IPS DF 6.9 (cell line): ENCODE data around the gene BEST3.
"Not testable (repeated sequence)": the region's sequence is repeated elsewhere in the genome, so short reads cannot be mapped to it uniquely, and the experiment has no call there.

Experiments used
- DNase-seq: peaks from one replicate; pipeline ENCODE4 v3.0.0-alpha.2; 2013; ENCODE audit warnings: low read depth, low spot score
- H3K27ac ChIP-seq: one replicate; pipeline ENCODE4 v1.5.1; 2013; ENCODE audit warnings: low read length, control low read depth
- H3K27me3 ChIP-seq: 2 replicates; pipeline ENCODE4 v1.6.1; 2013; ENCODE audit warnings: mild to moderate bottlenecking, low read length; ENCODE audit not compliant: control insufficient read depth, insufficient read depth
- H3K36me3 ChIP-seq: 2 replicates; pipeline ENCODE4 v1.6.1; 2013; ENCODE audit warnings: low read length; ENCODE audit not compliant: control insufficient read depth, insufficient read depth
- H3K4me1 ChIP-seq: 2 replicates; pipeline ENCODE4 v1.6.1; 2013; ENCODE audit warnings: low read length; ENCODE audit not compliant: control insufficient read depth, insufficient read depth
- H3K4me3 ChIP-seq: 2 replicates; pipeline ENCODE4 v1.5.1; 2013; ENCODE audit warnings: mild to moderate bottlenecking, low read length
- H3K9me3 ChIP-seq: 2 replicates; pipeline ENCODE4 v1.6.1; 2013; ENCODE audit warnings: low read length, inconsistent platforms; ENCODE audit not compliant: control insufficient read depth, insufficient read depth
- WGBS: extraction: QIAGEN DNeasy Blood & Tissue Kit; methylation state at CpG from one replicate; pipeline ENCODE4 v1.1.7; 2013; ENCODE audit warnings: mixed read lengths, missing lambda C conversion rate; ENCODE audit not compliant: insufficient read length, insufficient coverage; 5-methylcytosine and 5-hydroxymethylcytosine counted together

The BEST3 gene

GRCh38 chr12:69623970-69624369 lies 75.1 kb downstream of the BEST3 start:
- no peaks in the 10 kb centered on the region for H3K4me1 ChIP-seq
- no peaks in the 10 kb centered on the region for H3K27me3 ChIP-seq
- no peak overlapping the region for H3K27ac ChIP-seq
- H3K36me3 ChIP-seq = no peaks in the 10 kb centered on the region
- H3K4me3 ChIP-seq = no peak overlapping the region
- no peak for DNase-seq
- no peaks in the 10 kb centered on the region for H3K9me3 ChIP-seq
- no CpG with 5 or more reads among the region's 13 CpGs for WGBS

DNA sequence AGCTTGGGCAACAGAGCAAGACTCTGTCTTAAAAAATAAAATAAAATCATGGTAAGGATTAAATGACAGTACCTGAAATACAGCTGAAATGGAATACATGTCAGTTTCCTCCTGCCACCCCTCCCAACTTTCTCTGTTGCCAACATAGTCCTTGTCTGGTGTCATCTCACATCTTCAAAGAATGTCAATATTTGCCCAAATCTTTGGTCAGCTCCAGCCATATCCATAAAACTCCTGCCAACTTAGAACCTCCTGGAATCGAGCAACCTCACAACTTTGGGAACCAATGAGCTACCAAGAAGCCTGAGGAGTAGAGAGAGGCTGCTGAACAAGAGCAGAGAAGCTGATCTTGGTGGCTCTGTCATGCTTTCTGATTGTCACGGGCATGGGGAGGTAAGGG lies 77.6 kb downstream of the BEST3 start:
- no peaks in the 10 kb centered on the region for H3K36me3 ChIP-seq
- no peaks in the 10 kb centered on the region for H3K27me3 ChIP-seq
- H3K4me3 ChIP-seq = no peak overlapping the region
- H3K4me1 ChIP-seq = no peaks in the 10 kb centered on the region
- no peak for DNase-seq
- WGBS = no CpG with 5 or more reads among the region's 2 CpGs
- no peak overlapping the region for H3K27ac ChIP-seq
- no peaks in the 10 kb centered on the region for H3K9me3 ChIP-seq

GRCh38 chr12:69620921-69621320 lies 78.2 kb downstream of the BEST3 start:
- Histone ChIP-seq H3K36me3 (no peaks in the 10 kb centered on the region), H3K9me3 (no peaks in the 10 kb centered on the region), H3K4me3 (no peak overlapping the region), H3K27ac (no peak overlapping the region), H3K27me3 (no peaks in the 10 kb centered on the region), H3K4me1 (no peaks in the 10 kb centered on the region)
- WGBS = no CpG with 5 or more reads among the region's 2 CpGs
- no peak for DNase-seq

DNA sequence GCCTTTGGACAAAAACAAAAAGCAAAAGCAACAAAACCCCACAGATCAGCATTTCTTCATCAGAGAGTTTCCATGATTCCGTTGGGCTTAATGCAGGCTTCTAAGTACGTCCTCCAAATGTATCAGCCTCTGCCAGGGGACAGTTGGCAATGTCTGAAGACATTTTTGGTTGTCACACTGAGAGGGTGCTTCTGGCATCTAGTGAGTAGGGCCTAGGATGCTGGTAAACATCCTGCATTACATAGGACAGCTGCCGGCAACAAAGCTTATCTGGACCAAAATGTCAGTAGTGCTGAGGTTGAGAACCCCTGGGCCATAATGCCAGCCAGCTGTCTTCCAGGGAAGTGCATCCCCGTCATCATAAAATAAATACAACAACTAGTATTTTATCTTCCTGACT lies 79.0 kb downstream of the BEST3 start:
- no peak for DNase-seq
- Histone ChIP-seq H3K27me3 (no peaks in the 10 kb centered on the region), H3K27ac (no peak overlapping the region), H3K9me3 (no peaks in the 10 kb centered on the region), H3K4me3 (no peak overlapping the region), H3K36me3 (no peaks in the 10 kb centered on the region), H3K4me1 (no peaks in the 10 kb centered on the region)
- no CpG with 5 or more reads among the region's 4 CpGs for WGBS

DNA sequence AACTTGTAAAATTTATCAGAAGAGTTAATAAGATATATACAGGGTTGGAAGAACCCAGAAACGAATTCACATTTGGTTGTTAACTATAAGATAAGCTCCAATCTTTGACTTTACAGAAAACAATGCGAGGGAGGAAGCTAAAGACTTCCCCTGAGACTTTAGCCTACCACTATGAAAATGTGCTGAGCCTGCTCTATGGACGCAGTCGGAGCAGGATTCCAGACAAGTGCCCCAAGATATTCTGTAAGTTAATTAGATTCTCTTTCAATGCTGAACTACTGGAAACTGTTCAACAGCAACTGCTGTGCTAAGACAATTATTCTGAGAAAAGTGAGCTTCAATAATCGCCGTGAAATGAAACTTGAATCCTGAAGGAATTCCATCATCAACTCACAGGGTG lies 80.1 kb downstream of the BEST3 start:
- no peaks in the 10 kb centered on the region for H3K36me3 ChIP-seq
- no CpG with 5 or more reads among the region's 6 CpGs for WGBS
- no peak for DNase-seq
- no peaks in the 10 kb centered on the region for H3K9me3 ChIP-seq
- no peak overlapping the region for H3K4me3 ChIP-seq
- H3K27me3 ChIP-seq = no peaks in the 10 kb centered on the region
- no peaks in the 10 kb centered on the region for H3K4me1 ChIP-seq
- no peak overlapping the region for H3K27ac ChIP-seq

GRCh38 chr12:69616025-69616424 lies 83.1 kb downstream of the BEST3 start:
- Histone ChIP-seq H3K4me1 (no peaks in the 10 kb centered on the region), H3K27ac (no peak overlapping the region), H3K4me3 (no peak overlapping the region), H3K36me3 (no peaks in the 10 kb centered on the region), H3K9me3 (no peaks in the 10 kb centered on the region), H3K27me3 (no peaks in the 10 kb centered on the region)
- no CpG with 5 or more reads among the region's 14 CpGs for WGBS
- no peak for DNase-seq

DNA sequence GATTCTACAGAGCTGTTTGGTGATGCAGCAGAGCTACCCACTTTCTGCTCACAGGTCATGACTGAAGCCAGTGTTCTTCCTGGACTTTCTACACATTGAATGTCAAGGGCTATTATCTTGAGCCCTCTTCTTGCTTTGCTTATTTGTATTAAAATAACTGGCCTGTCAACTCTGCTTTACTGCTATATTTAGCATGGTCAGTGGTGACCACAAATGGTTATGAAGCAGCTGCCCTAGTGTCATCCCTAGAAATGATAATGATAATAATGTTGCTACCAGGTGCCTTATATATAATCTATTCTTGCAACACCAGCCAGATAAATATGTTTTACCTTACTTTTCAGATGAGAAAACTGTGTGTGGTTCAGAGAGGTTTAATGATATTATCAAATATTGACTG lies 85.8 kb downstream of the BEST3 start:
- Histone ChIP-seq H3K36me3 (no peaks in the 10 kb centered on the region), H3K4me1 (no peaks in the 10 kb centered on the region), H3K27me3 (no peaks in the 10 kb centered on the region), H3K4me3 (no peak overlapping the region), H3K9me3 (no peaks in the 10 kb centered on the region), H3K27ac (no peak overlapping the region)
- DNase-seq = no peak

GRCh38 chr12:69610729-69611128 lies 88.4 kb downstream of the BEST3 start, which contains the start of gene LRRC10:
LRRC10 (minus strand) TSS chr12:69610907; CDS start chr12:69610838, 69 bp downstream.
- no peaks in the 10 kb centered on the region for H3K4me1 ChIP-seq
- no CpG with 5 or more reads among the region's 11 CpGs for WGBS
- H3K27me3 ChIP-seq = no peaks in the 10 kb centered on the region
- no peak for DNase-seq
- no peaks in the 10 kb centered on the region for H3K36me3 ChIP-seq
- H3K27ac ChIP-seq = no peak within 1 kb of the TSS
- H3K4me3 ChIP-seq = no peak within 1 kb of the TSS
- H3K9me3 ChIP-seq = no peaks in the 10 kb centered on the region

GRCh38 chr12:69610126-69610525 lies 89.0 kb downstream of the BEST3 start:
- no peak for DNase-seq
- WGBS = no CpG with 5 or more reads among the region's 15 CpGs
- H3K9me3 ChIP-seq = no peaks in the 10 kb centered on the region

GRCh38 chr12:69608114-69608513 lies 91.0 kb downstream of the BEST3 start:
- Histone ChIP-seq H3K4me3 (no peak overlapping the region), H3K27ac (no peak overlapping the region), H3K27me3 (no peaks in the 10 kb centered on the region), H3K4me1 (no peaks in the 10 kb centered on the region), H3K36me3 (no peaks in the 10 kb centered on the region; the same call in 1 of the 2 replicates), H3K9me3 (no peaks in the 10 kb centered on the region)
- WGBS = no CpG with 5 or more reads among the region's 2 CpGs
- DNase-seq = no peak

More at GRCh38 chr12:69610126-69610525, 89.0 kb downstream of the BEST3 start:
- Histone ChIP-seq H3K27ac (no peak overlapping the region), H3K27me3 (no peaks in the 10 kb centered on the region), H3K4me1 (no peaks in the 10 kb centered on the region), H3K4me3 (no peak overlapping the region), H3K36me3 (no peaks in the 10 kb centered on the region)

DNA sequence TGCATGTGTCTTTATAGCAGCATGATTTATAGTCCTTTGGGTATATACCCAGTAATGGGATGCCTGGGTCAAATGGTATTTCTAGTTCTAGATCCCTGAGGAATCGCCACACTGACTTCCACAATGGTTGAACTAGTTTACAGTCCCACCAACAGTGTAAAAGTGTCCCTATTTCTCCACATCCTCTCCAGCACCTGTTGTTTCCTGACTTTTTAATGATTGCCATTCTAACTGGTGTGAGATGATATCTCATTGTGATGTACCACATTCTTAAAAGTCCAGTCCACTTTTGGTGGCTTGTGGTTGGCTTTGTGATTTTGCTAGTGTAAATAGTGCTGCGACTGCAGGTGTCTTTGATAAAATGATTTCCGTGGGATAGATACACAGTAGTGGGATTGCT lies 94.8 kb downstream of the BEST3 start:
- H3K36me3 ChIP-seq = peaks cover 14% of the 10 kb centered on the region; the same call in 1 of the 2 replicates
- not testable (repeated sequence) for H3K4me1 ChIP-seq, H3K27ac ChIP-seq, H3K27me3 ChIP-seq, H3K9me3 ChIP-seq, DNase-seq, H3K4me3 ChIP-seq
- no CpG with 5 or more reads among the region's 3 CpGs for WGBS
